GM12875 (cell line): ENCODE measurements around the gene HIPK2.

Source experiments
- H3K4me3 ChIP-seq: one replicate; pipeline ENCODE4 v1.5.1; 2011; ENCODE audit warnings: low read depth, low read length, control low read depth
- TF ChIP-seq, protein P1 (sequence below): IDR thresholded peaks from 2 replicates; pipeline ENCODE4 v1.5.1; 2011; ENCODE audit warnings: low read depth, mild to moderate bottlenecking, control low read depth, inconsistent platforms, low read length, moderate library complexity, borderline replicate concordance; ENCODE audit not compliant: insufficient read depth

Gene HIPK2

DNA sequence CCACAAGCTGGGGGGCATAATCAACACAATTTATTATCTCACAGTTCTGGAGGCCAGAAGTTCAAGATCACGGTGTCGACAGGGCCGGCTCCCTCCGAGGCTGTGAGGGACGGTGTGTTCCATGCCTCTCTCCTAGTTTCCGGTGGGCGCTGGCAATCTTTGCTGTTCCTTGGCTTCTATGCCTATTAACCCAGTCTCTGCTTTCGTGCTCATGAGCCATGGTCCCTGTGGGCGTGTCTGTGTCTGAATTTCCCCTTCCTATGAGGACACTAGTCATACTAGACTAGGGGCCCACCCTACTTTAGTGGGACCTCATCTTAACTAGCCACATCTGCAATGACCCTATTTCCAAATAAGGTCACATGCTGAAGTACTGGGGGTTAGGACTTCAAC, 29.4 kb downstream of the HIPK2 start:
- TF ChIP-seq, protein P1, sequence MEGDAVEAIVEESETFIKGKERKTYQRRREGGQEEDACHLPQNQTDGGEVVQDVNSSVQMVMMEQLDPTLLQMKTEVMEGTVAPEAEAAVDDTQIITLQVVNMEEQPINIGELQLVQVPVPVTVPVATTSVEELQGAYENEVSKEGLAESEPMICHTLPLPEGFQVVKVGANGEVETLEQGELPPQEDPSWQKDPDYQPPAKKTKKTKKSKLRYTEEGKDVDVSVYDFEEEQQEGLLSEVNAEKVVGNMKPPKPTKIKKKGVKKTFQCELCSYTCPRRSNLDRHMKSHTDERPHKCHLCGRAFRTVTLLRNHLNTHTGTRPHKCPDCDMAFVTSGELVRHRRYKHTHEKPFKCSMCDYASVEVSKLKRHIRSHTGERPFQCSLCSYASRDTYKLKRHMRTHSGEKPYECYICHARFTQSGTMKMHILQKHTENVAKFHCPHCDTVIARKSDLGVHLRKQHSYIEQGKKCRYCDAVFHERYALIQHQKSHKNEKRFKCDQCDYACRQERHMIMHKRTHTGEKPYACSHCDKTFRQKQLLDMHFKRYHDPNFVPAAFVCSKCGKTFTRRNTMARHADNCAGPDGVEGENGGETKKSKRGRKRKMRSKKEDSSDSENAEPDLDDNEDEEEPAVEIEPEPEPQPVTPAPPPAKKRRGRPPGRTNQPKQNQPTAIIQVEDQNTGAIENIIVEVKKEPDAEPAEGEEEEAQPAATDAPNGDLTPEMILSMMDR: no peak
- no peak overlapping the region for H3K4me3 ChIP-seq

DNA sequence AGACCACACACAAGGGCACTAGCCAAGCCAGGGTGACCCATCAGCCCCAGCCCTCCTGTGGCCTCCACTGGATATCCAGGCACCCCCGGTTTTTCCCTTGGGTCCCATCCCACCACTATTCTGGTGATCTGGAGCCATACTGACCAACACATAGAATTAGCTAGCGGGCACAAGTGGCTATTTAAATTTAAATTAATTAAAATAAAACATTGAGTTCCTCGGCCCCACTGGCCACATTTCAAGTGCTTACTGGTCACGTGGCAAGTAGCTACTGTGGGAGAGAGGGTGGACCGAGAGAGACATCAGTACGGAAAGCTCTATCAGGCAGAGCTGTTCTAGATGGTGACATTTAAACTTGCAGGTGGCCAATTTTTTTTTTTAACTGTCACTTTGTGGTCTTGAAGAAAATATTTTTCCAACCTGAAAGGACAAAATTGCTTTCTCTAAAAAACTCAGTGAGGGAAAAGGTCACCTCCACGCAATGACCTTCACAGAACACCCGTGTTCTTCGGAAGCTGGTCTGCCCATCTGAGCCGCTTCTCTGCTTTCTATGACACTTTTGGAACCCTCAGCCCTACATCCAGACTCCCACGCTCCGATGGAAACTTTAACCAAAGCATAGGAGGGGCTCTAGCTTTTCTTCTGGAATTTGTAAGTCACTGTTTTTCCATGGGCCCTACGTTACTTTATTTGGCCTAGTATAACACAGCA, 30.0 kb downstream of the HIPK2 start:
- no peak overlapping the region for H3K4me3 ChIP-seq

DNA sequence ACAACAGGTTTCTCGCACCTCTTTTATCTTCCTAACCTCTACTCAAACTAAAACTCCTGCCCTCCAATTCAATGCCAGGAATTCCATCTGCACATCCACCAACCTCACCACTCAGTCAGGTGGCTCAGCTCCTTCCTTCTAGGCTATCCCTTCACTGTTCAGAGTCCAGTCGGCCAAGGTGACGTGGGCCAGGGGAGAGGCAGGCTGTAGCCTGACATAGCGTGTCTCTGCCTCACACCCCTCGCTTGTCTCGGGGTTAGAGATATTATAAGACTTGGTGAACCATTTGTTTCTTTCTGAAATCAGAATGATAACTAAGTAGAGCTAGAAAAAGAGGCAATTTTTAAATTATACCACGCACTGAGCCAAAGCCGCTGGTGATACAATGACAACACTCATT, 31.1 kb downstream of the HIPK2 start:
- TF ChIP-seq, protein P1: no peak
- H3K4me3 ChIP-seq: no peak overlapping the region

More for the DNA sequence above, 30.0 kb downstream of the HIPK2 start:
- TF ChIP-seq, protein P1: no peak

DNA sequence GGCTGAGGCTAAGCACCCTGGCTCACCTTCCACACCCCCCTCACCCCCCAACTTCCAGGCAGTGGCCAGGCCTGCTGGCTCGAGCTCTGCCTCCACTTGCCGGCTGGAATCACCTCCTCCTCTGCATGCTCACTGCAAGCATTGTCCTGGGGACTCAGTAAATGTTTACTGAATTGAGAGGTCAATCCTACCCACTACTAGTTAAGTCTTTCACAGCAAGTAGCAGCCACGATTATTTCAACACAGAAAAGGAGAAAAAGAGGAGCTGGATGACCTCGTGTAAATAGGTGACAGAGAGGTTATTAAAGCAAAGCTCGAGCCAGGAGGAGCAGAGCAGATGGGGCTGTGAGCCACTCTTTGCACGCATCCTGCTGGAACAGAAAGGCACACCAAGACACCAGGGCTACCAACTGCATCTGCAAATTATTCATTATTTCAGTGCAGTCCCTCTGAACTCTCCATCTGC, 32.1 kb downstream of the HIPK2 start:
- TF ChIP-seq, protein P1: no peak
- H3K4me3 ChIP-seq: no peak overlapping the region

DNA sequence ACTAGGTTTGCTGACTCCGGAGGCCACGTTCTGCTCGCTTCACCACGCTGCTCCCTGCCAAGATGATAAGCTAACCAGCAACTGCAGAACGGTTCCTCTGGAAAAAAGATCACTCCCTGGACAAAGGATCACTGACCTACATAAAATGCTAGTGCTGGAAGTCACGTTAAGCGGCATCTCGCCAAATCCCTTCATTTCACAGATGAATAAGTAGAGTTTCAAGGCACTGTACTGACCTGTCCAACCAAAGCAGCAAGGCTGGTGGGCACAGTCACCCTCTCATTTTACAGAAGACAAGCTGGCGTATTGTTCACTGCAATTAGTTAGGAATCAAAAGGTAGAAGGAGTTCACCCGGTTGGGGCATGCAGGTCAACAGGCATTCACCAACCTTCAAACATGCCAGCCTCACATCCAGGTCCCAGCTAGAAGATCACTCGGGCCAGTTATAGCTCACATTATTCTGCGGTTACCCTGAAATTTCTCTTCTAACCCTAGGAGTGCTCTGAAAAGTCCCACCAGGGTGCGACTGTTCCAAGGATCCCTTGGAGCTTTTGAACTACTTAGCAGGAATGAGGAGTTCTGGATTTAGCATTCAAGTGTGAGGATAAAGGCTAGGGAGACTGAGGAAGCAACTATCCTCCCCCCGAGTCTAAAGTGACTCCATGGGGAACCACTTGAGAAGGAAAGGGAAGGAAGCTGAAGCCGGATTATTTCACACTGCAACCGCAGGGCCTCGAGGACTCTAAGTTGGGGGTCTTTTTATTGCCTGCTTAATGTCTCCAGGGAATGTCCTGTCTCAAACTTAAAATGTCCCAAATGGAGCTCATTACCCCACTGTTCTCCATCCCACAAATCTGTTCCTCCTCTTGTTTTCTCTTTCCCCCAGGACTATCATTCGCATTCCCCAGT, 32.8 kb downstream of the HIPK2 start:
- TF ChIP-seq, protein P1: no peak

DNA sequence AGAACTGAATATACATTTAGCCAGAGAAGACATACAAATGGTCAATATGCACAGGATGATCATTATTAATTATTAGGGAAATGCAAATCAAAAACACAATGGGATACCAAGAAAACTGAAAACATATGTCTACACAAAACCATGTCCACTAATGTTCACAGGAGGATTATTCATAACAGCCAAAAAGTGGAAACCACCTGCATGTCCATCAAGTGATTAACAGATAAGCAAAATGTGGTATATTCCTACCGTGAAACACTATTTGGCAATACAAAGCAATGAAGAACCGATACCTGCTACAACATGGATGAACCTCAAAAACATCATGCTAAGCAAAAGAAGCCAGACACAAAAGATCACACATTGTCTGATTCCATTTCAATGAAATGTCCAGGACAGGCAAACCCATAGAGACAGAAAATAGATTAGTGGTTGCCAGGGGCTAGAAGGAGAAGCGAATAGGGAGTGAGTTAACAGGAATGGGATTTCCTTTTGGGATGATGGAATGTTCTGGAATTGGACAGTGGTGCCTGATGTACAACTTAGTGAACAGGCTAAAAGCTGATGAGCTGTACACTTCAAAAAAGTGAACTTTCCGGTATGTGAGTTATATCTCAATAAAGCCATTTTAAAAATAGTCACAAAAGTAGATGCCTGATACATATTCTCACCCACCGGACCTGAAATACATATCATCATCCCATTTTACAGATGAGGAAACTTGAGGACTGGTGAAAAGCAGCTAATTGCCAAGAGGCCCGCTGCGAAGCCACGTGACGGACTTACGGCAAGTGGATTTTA, 33.6 kb downstream of the HIPK2 start:
- TF ChIP-seq, protein P1: no peak
- no peak overlapping the region for H3K4me3 ChIP-seq

More for the DNA sequence above, 32.8 kb downstream of the HIPK2 start:
- H3K4me3 ChIP-seq: no peak overlapping the region
